Measurements from ENCODE around the gene FLCN. TPM values are rescaled to one million over a fixed set of nuclear protein-coding genes. Genes with fewer than 3 reads are reported as not detected.

Gene FLCN
- total RNA-seq, 1 donor, result 33.9 TPM

DNA sequence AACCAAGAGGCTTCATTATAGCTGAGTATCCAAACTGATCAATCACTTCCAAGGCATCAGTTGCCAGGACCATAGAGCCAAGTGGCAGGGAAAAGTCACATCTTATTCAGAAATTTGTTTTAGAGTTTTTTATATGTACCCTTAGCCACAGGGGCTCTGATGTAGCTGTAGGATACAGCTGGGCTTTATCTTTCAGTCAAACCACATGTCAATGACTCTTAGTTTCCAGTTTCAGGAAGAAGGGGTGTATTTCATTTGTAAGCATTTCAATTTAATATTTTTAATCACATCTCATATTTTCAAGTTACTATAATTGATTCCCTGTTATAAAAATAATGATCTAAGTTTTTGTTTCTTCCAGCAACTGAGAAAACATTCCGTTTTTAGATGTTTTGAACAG lies 2.9 kb upstream of the FLCN start:
- DNase-seq (ENCODE audit: low read depth in 2 of 3, low spot score in 2 of 3), result peak in 2 of 3 donors; percentile 56 to 77

GRCh38 chr17:17236295-17237025 lies 508 bp downstream of the FLCN start:
- DNase-seq (ENCODE audit: low read depth in 2 of 3, low spot score in 2 of 3), result peak in 1 of 3 donors; percentile 14

- DNase-seq (ENCODE audit: low read depth in 2 of 3, low spot score in 2 of 3), result no peak
These were observed 1.5 kb downstream of the FLCN start for GRCh38 chr17:17235212-17236174.

DNA sequence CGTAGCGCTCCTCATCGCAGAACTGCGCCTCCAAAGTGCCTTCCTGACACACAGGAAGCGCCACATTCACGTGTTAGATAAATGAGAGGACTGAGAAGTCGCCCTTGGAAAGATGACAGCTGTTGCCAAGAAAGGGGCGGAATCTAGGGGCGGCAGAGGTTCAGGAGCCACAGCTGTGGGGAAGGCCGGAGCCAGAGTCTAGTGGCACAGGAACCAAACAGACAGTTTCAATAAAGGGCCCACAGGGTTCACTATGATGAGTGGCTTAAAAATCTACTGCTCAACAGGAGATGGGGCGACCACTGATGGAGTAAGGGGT lies 4.7 kb downstream of the FLCN start:
- DNase-seq (ENCODE audit: low read depth in 2 of 3, low spot score in 2 of 3), result no peak

DNA sequence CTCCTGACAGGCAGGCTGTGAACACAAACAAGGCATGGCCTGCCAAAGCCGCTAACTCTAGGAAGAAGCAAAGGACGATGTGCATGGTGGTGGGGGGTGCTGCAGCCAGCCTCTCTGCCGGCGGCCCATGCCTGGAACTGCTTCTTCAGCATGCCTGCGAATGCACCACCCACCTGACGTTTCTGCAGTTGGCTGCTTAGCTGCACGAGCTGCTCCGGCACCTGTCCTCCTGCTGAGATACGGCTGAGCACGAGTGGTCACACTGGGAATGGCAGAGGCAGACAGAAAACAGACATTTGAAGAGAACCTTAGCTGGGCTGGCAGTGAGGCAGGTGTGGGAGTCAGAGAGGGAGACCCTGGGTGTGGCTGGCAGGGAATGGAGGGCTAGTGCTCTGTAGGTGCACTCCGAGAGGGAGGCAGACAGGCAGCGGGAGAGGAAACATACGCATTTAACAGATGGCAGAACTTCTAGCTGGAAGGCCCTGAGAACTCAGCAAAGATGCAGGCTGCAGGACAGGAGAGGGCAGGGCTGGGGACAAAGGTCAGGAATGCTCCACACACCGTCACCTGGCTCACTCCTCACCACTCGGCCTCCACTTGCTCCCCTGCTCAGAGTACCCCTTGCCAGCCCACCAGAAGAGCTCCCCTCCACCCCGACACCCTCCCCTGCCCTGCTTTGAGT lies 5.2 kb downstream of the FLCN start:
- DNase-seq (ENCODE audit: low read depth in 2 of 3, low spot score in 2 of 3), result no peak

DNA sequence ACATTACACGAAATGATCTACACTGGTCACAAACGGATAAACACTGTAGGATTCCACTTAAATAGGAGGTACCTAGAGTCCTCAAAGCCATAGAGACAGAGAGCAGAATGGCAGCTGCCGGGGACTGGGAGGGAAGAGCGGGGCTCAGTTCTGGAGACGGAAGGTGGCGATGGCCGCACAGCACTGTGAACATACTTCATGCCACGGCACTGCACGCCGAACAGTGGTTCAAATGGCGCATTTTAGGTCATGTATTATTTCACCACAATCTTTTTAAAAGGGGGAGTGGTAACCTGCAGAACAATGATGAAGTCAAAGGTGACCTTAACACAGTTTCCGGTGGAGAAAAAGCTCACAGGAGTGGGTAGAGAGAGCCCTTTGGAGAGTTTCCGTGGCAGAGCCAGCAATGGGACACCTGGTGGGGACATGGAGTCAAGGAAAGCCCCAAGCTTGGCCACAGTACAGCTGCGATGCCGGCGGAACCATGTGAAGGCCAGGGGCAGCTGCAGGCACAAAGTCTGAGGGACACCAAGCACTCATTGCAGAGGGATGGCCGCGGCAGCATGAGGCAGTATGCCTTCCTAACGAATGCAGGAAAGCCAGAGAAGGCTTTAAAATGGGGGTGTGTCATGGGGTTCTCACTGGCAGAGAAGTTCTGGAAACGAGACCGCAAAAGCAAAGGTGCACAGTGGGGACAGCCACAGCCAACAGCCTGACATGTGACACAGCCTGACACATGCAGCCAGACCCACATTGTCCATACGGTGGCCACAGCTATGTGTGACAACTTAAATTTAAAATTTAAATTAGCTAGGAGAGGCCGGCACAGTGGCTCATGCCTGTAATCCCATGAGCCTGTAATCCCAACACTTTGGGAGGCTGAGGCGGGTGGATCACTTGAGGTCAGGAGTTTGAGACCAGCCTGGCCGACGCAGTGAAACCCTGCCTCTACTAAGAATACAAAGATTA lies 7.3 kb downstream of the FLCN start:
- no peak for DNase-seq (ENCODE audit: low read depth in 2 of 3, low spot score in 2 of 3)

GRCh38 chr17:17228521-17229279 lies 8.3 kb downstream of the FLCN start:
- DNase-seq (ENCODE audit: low read depth in 2 of 3, low spot score in 2 of 3), result no peak

DNA sequence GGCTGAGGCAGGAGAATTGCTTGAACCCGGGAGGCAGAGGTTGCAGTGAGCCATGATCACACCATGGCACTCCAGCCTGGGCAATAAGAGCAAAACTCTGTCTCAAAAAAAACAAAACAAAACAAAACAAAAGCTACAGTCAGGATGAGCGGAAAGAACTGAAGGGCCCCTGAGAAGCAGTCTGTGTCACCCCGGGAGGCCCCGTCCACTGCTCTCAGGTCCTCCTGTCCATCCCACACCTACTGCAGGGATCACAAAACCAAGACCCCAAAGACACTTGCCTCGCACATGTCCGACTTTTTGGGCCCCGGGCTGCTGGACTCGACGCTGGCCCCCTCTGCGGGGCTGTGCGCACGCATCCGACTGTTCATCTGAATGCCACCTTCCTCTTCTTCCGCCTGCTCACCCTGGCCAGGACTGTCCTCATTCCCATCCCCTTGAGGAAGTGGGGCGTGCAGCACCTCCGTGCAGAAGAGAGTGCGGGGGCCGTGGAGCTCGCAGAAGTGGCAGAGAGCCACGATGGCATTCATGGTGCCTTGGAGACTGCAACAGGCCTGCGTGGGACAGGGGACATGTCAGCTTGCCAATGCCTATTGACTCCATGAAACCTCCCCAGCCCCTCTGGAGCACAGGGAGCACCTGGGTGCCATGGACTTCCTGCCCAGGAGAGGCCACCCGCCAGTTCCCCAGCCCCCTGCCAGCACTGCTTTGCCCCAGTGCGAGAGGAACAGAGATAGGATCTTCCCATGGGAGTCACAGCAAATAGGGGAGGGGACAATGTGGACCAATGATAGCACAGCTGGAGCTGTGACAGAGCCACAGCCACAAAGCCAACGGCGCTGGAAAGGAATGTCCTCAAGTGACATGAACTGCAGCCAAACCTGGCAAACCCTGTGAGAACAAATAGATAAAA lies 9.1 kb downstream of the FLCN start:
- no peak for DNase-seq (ENCODE audit: low read depth in 2 of 3, low spot score in 2 of 3)

DNA sequence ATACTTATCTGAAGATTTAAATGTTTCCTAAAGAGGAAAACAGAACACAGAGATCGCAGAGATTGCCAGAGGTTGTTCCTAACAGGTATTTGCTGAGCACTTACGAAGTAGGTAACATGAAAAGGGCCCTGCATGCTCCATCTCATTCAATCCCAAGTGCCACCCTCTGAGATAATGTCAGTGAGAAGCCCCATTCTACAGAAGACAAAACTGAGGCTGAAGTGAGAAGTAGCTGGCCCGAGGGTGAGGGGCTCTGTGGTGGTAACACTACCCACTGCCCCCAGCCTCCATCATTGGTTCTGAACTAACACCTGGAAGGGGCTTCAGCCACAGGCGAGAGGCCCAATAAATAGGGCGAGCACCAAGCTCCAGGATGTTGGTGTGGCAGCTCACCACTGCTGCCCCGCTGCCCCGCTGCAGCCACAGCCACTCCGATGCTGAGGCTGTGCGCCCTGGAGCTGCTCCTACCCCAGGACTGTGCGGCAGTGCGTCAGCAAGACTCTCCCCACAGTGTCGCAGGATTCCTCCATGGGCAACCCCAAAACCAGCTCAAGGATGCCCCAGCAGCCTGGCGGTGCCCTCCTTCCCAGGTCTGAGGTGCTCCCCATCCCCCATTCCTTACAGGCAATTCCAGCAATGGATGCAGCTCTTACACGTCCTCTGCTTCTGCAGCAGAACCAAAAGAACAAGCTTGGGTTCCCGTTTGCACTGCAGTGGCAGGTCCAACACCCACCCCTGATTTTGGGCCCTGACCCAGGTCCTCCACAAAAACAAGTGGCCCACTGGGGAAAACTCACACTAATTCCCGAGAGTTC lies 10.3 kb downstream of the FLCN start:
- no peak for DNase-seq (ENCODE audit: low read depth in 2 of 3, low spot score in 2 of 3)

DNA sequence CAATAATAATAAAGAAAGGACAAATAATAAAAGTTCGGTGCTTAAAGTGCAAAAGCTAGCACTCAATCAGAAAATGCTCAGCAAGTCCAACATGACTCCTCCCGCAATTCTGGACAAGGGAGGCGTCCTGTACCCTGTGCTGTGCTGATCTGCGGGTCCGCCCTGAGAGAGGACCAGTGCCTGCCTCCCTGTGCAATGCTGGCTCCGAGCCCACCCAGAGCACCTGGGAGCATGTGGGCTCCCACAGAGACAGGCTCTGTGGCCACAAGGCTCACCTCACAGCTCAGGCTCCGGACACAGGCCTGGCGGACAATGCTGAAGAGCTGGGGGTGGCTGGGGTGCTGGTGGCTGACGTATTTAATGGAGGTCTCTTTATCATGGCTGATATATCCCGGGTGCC lies 11.1 kb downstream of the FLCN start:
- no peak for DNase-seq (ENCODE audit: low read depth in 2 of 3, low spot score in 2 of 3)

DNA sequence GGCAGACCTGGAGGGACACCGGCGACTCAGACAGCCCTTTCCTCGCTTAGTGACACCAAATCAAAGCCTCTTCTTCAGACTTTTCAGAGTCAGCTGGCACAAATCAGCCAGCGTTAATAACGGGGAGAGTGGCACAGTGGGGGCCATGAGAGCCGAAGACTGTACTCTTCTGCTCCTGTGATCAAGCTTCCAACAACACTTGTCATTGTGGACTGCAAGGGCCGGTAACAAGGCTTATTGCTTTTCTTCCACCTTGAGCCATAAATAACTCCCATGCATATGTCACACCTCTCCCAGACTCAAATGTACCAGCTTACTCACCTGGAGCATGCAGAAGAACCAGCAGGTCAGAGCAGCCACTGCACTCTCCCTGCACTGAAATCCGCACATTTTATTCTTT lies 12.8 kb downstream of the FLCN start:
- no peak for DNase-seq (ENCODE audit: low read depth in 2 of 3, low spot score in 2 of 3)

DNA sequence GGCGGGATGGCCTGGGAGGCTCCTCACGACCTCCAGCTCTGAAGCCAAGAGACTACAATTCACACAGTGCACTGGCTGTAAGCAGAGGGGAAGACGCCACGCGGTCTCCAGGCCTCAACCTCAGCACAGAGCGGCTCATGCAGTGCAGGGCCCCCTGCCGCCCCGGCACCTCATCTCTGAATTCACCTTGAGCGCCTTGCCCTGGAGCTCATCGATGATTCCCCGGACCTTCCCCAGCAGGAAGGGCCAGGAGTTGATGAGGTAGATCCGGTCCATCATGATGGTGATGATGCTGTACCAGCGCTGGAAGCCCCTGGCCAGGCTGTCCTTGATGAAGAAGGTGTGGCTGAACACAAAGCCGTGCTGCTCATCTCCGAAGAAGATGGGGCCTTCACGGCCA lies 13.2 kb downstream of the FLCN start:
- no peak for DNase-seq (ENCODE audit: low read depth in 2 of 3, low spot score in 2 of 3)

- DNase-seq (ENCODE audit: low read depth in 2 of 3, low spot score in 2 of 3), result no peak
These were observed 15.6 kb downstream of the FLCN start for GRCh38 chr17:17221329-17221728.

DNA sequence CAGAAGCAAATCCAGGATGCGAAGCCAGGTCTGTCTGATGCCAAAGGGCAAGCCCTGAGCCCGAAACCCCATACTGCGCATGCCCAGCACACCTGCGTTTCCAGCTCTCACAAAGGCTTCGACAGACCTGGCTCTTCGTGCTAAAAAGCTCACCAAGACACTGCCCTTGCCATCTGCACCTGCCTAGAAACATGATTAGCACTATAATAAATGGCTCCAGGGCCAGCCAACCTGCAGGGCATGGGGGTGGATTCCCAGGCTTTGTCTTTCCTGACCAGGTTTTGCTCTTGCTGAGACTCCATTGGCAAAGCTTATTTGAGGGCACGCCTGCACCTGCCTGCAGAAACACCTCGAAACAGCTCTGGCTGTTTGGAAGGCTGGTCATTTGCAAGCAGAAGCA lies 16.4 kb downstream of the FLCN start:
- no peak for DNase-seq (ENCODE audit: low read depth in 2 of 3, low spot score in 2 of 3)

GRCh38 chr17:17217995-17218394 lies 19.0 kb downstream of the FLCN start:
- no peak for DNase-seq (ENCODE audit: low read depth in 2 of 3, low spot score in 2 of 3)

DNA sequence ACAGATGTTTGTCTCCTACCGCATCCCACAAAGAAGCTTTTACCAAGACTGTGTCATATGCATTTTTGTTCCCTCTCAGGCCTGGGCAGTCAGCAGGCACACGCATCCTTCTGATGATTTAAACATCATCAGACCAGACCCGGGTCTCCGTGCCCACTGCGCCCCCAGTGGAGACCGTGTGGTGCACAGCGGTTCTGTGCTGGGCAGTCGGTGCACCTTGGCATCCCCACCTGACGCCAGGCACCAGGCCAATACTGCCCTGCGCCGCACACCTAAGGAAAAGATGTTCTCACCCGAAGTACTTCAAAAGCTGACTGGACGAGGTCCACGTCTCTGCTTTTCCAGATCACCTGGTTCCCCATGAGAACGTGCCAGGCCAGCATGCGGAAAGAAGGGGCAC lies 20.2 kb downstream of the FLCN start:
- DNase-seq (ENCODE audit: low read depth in 2 of 3, low spot score in 2 of 3), result no peak

DNA sequence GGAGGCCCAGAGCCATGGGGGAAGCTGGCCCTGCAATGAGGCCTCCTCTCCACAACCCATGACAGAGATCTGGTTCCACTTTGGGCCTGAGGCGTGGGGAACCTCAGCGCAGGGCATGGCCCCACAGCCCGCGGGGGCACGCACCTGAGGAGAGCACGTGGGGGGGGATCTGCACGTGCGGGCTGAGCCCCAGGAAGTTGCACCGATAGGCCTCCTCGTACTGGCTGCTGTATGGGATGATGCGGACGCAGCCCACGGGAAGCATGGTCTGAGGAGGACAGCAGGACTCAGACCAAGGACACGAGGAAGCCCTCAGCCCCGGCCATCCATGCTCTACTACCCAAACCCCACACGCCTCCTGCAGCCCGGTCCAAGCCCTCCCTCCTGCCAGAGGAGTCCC lies 20.7 kb downstream of the FLCN start:
- DNase-seq (ENCODE audit: low read depth in 2 of 3, low spot score in 2 of 3), result no peak

GRCh38 chr17:17215575-17215974 lies 21.4 kb downstream of the FLCN start:
- no peak for DNase-seq (ENCODE audit: low read depth in 2 of 3, low spot score in 2 of 3)
